Erythroblast (primary cell): Measurements from ENCODE around the gene CHAC2.

Experiments
- GATA1 ChIP-seq: IDR thresholded peaks from 2 replicates; pipeline ENCODE4 v1.6.1; 2011; ENCODE audit warnings: low read depth, mild to moderate bottlenecking, control low read depth, low read length, moderate library complexity
- POLR2A ChIP-seq: IDR thresholded peaks from 2 replicates; pipeline ENCODE4 v1.6.1; 2011; ENCODE audit warnings: mild to moderate bottlenecking, low read length

DNA sequence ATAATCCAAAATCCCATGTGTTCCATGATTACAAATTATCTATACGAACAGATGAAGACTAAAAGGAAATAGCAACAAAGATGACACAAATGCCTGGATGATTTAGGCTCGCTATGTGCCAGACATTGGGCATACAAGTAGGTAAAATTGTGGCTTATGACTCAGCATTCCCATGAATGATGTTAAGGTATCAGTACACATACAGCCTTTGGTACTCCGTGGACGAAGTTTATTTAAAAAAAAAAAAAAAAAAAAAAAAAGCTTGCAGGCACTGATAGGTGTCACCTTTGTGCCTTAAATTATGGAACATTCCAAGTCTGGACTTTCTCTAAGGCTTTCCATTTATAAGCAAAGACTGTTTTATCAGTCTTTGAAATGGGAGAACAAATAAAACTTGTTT, 2.7 kb downstream of the CHAC2 start:
- no peak for TF ChIP-seq POLR2A
- no peak for TF ChIP-seq GATA1
